NCI-H2227 (cell line): ENCODE data around the gene GALNT2.

Experiments
- DNase-seq: peaks from one replicate; lab custom pipeline; 2025; ENCODE audit not compliant: unreplicated experiment; lab: John Stamatoyannopoulos, UW

GALNT2 gene

GRCh38 chr1:230050973-230051735 lies 15.9 kb upstream of the GALNT2 start:
- no peak for DNase-seq

GRCh38 chr1:230052018-230052417 lies 15.0 kb upstream of the GALNT2 start:
- DNase-seq = no peak

- no peak for DNase-seq
Observed at GRCh38 chr1:230052665-230053064, 14.4 kb upstream of the GALNT2 start.

- DNase-seq = no peak
Observed at GRCh38 chr1:230054092-230054749, 12.8 kb upstream of the GALNT2 start.

GRCh38 chr1:230056098-230056497 lies 10.9 kb upstream of the GALNT2 start:
- DNase-seq = no peak

GRCh38 chr1:230057100-230057499 lies 9.9 kb upstream of the GALNT2 start:
- DNase-seq = no peak

- no peak for DNase-seq
Observed at GRCh38 chr1:230057681-230058565, 9.1 kb upstream of the GALNT2 start.

GRCh38 chr1:230058626-230059025 lies 8.4 kb upstream of the GALNT2 start:
- no peak for DNase-seq

GRCh38 chr1:230061801-230062200 lies 5.2 kb upstream of the GALNT2 start:
- no peak for DNase-seq

- no peak for DNase-seq
Observed at GRCh38 chr1:230062521-230062920, 4.5 kb upstream of the GALNT2 start.

- DNase-seq = no peak
Observed at GRCh38 chr1:230064283-230064682, 2.8 kb upstream of the GALNT2 start.

GRCh38 chr1:230065161-230065560 lies 1.9 kb upstream of the GALNT2 start:
- no peak for DNase-seq

GRCh38 chr1:230065571-230065970 lies 1.5 kb upstream of the GALNT2 start:
- DNase-seq = no peak

GRCh38 chr1:230066031-230066430 lies 1.0 kb upstream of the GALNT2 start:
- DNase-seq = peak; percentile 4

GRCh38 chr1:230067419-230067870 lies 407 bp downstream of the GALNT2 start:
- peak; percentile 47 for DNase-seq

- DNase-seq = peak; percentile 20
Observed at GRCh38 chr1:230067871-230068620, 1.0 kb downstream of the GALNT2 start.

GRCh38 chr1:230068621-230068873 lies 1.5 kb downstream of the GALNT2 start:
- DNase-seq = no peak

- DNase-seq = peak; percentile 17
Observed at GRCh38 chr1:230068952-230069684, 2.1 kb downstream of the GALNT2 start.

- no peak for DNase-seq
Observed at GRCh38 chr1:230069796-230070195, 2.8 kb downstream of the GALNT2 start.
